Measurements from ENCODE around the gene KMO. TPM values are rescaled to one million over a fixed set of nuclear protein-coding genes. Genes with fewer than 3 reads are reported as not detected.

KMO gene
- total RNA-seq, 2 donors from 2014 or later: 0.63 to 0.81 TPM

DNA sequence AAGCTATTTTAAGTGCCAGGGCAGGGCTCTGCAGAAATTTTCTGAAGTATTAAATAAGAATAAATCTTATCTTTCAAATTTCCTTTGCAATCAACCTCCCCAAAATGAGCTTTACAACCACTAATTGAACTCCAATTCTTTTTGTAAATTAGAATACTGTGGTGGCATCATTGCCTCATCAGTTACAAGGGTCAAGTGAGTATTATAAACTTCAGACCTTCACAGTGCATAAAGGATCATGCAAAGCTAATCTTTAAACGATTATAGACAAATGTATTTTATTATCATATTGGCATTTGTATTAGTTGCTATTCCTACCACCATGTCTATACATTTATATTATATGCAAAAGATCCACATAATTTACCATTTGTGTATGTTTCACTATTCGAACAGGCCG lies 100.8 kb downstream of the KMO start:
- Histone ChIP-seq H3K27me3 (replicated peaks; ENCODE audit: insufficient read depth) (no peaks in the 10 kb centered on the region), H3K36me3 (no peaks in the 10 kb centered on the region), H3K27ac (no peak overlapping the region), H3K4me1 (ENCODE audit: control insufficient read depth in 1 of 2, low read depth in 2 of 2) (peaks cover 13 to 14% of the 10 kb centered on the region in 2 donors), H3K9me3 (no peaks in the 10 kb centered on the region), H3K4me3 (no peak overlapping the region)
- TF ChIP-seq, protein P1, sequence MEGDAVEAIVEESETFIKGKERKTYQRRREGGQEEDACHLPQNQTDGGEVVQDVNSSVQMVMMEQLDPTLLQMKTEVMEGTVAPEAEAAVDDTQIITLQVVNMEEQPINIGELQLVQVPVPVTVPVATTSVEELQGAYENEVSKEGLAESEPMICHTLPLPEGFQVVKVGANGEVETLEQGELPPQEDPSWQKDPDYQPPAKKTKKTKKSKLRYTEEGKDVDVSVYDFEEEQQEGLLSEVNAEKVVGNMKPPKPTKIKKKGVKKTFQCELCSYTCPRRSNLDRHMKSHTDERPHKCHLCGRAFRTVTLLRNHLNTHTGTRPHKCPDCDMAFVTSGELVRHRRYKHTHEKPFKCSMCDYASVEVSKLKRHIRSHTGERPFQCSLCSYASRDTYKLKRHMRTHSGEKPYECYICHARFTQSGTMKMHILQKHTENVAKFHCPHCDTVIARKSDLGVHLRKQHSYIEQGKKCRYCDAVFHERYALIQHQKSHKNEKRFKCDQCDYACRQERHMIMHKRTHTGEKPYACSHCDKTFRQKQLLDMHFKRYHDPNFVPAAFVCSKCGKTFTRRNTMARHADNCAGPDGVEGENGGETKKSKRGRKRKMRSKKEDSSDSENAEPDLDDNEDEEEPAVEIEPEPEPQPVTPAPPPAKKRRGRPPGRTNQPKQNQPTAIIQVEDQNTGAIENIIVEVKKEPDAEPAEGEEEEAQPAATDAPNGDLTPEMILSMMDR (IDR thresholded peaks at IDR 0.05): no peak
- no peak for ATAC-seq (ENCODE audit: insufficient number of reproducible peaks, low FRiP score, low read depth)
- no peak for DNase-seq (ENCODE audit: low spot score)

DNA sequence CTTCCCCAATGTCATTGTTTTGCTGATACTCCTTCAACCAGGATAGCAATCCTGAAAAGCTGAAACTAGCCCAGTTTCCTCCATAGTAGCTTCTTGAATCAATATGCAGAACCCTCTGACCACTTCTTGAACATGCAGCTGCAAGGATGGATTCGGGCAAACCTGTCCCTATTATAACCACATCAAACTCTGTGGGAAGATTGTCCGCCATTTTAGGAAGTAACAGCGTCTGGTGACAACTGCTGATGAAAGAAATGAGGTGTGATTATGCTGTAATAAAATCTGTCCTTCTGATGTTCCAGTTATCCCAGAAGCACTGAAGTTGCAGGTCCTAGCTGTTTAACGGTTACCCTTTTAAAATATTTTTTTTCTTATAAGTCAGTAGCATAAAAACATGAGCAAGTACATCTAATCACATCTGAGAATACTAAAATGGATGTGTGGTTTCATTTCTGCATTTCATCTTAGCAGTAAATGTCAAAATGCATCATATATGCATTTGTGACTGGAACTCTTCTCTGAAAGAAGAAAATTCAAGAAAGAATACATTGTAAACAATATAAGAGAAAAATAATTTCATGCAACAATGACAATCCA lies 103.5 kb downstream of the KMO start:
- Histone ChIP-seq H3K36me3 (no peaks in the 10 kb centered on the region), H3K9me3 (no peaks in the 10 kb centered on the region), H3K4me3 (no peak overlapping the region), H3K27me3 (replicated peaks; ENCODE audit: insufficient read depth) (no peaks in the 10 kb centered on the region), H3K27ac (no peak overlapping the region), H3K4me1 (ENCODE audit: control insufficient read depth in 1 of 2, low read depth in 2 of 2) (peaks cover 20 to 26% of the 10 kb centered on the region in 2 donors)
- TF ChIP-seq, protein P1 (IDR thresholded peaks at IDR 0.05): no peak
- no peak for ATAC-seq (ENCODE audit: insufficient number of reproducible peaks, low FRiP score, low read depth)
- no peak for DNase-seq (ENCODE audit: low spot score)

DNA sequence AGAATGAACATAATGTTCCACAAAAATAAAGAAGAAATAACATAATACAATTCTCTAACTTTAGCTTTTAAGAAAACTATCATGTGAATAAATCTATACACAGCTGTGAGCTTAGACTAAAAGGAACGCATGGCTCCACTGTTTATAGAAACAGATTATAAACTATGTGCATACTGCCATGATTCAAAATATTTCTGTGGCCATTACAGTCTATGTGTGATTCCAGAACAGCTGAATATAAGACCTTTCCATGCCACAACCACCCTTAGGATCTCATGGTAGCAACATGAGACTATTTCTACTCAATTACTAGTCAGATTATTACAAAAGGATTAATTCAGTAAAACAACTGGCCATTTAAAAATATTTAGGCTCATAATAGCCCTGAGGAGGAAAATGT lies 104.1 kb downstream of the KMO start:
- TF ChIP-seq, protein P1 (IDR thresholded peaks at IDR 0.05): no peak
- H3K9me3 ChIP-seq: no peaks in the 10 kb centered on the region
- ATAC-seq (ENCODE audit: insufficient number of reproducible peaks, low FRiP score, low read depth): no peak

DNA sequence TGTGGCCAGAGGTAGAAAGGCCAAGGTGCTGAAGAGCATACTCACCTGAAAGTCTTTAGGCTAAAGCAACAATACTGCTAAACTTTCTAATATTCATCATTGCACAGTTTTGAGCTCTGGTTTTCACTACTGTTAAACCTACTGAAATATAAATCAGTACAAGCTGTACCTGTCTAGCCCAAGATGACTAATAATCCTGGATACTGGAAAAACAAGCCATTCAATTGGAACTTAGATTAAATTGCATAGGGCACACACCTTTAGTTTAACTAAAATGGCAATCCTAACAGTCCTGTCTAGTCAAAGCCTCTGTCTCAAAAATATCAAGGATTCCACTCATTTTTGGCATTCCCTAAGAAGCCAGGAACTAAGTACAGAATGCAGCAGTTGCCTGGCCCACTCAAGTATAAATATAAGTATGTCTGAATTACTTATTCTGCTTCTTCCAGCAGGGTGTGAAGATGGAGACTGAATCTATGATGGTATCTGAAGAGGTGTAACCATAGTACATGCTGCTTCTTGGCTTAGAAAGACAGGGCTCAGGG lies 104.9 kb downstream of the KMO start:
- no peak for ATAC-seq (ENCODE audit: insufficient number of reproducible peaks, low FRiP score, low read depth)
- TF ChIP-seq, protein P1 (IDR thresholded peaks at IDR 0.05): no peak
- H3K4me1 ChIP-seq (ENCODE audit: control insufficient read depth in 1 of 2, low read depth in 2 of 2): peaks cover 24 to 26% of the 10 kb centered on the region in 2 donors
- no peak for DNase-seq (ENCODE audit: low spot score)
- no peak overlapping the region for H3K27ac ChIP-seq
- no peaks in the 10 kb centered on the region for H3K36me3 ChIP-seq
- no peaks in the 10 kb centered on the region for H3K27me3 ChIP-seq (replicated peaks; ENCODE audit: insufficient read depth)
- no peaks in the 10 kb centered on the region for H3K9me3 ChIP-seq
- peak overlapping the region; percentile 78 for H3K4me3 ChIP-seq

More for the DNA sequence above, 104.1 kb downstream of the KMO start:
- Histone ChIP-seq H3K4me1 (ENCODE audit: control insufficient read depth in 1 of 2, low read depth in 2 of 2) (peaks cover 24 to 26% of the 10 kb centered on the region in 2 donors), H3K27ac (no peak overlapping the region), H3K27me3 (replicated peaks; ENCODE audit: insufficient read depth) (no peaks in the 10 kb centered on the region), H3K4me3 (no peak overlapping the region), H3K36me3 (no peaks in the 10 kb centered on the region)
- DNase-seq (ENCODE audit: low spot score): no peak

DNA sequence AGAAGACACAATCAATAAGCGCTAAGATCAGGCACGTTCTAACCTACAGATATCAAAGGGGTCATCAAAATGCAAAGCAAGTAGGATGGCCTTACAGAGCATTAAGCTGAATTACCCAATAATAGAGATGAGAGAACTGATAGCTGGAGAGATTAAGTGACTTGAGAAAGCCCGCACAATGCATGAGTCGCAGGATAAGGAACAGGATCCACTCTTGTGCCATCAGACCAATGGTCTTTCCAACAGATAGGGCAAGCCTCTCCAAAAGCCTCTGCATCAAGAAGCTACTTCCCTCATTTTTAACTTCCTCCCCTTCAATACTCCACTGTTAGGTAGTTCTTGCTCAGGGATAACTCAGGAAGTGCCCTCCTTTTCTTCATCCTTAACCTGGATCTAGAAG lies 105.4 kb downstream of the KMO start:
- Histone ChIP-seq H3K9me3 (no peaks in the 10 kb centered on the region), H3K27ac (no peak overlapping the region), H3K27me3 (replicated peaks; ENCODE audit: insufficient read depth) (no peaks in the 10 kb centered on the region), H3K36me3 (no peaks in the 10 kb centered on the region), H3K4me1 (ENCODE audit: control insufficient read depth in 1 of 2, low read depth in 2 of 2) (peaks cover 24 to 26% of the 10 kb centered on the region in 2 donors), H3K4me3 (peak overlapping the region; percentile 78)
- TF ChIP-seq, protein P1 (IDR thresholded peaks at IDR 0.05): no peak
- ATAC-seq (ENCODE audit: insufficient number of reproducible peaks, low FRiP score, low read depth) (no peak), DNase-seq (ENCODE audit: low spot score) (no peak)
